HG02840 (cell line): ENCODE results near the gene TMEM222.
"Not testable (repeated sequence)": the region's sequence is repeated elsewhere in the genome, so short reads cannot be mapped to it uniquely, and the experiment has no call there.

Experiments
- ATAC-seq: cut with Tn5 transposase; IDR thresholded peaks from one replicate; pipeline ENCODE4 v1.9.1; 2021; ENCODE audit warnings: mild to moderate bottlenecking, moderate library complexity, moderate number of reproducible peaks; ENCODE audit not compliant: unreplicated experiment, low FRiP score

Gene TMEM222

DNA sequence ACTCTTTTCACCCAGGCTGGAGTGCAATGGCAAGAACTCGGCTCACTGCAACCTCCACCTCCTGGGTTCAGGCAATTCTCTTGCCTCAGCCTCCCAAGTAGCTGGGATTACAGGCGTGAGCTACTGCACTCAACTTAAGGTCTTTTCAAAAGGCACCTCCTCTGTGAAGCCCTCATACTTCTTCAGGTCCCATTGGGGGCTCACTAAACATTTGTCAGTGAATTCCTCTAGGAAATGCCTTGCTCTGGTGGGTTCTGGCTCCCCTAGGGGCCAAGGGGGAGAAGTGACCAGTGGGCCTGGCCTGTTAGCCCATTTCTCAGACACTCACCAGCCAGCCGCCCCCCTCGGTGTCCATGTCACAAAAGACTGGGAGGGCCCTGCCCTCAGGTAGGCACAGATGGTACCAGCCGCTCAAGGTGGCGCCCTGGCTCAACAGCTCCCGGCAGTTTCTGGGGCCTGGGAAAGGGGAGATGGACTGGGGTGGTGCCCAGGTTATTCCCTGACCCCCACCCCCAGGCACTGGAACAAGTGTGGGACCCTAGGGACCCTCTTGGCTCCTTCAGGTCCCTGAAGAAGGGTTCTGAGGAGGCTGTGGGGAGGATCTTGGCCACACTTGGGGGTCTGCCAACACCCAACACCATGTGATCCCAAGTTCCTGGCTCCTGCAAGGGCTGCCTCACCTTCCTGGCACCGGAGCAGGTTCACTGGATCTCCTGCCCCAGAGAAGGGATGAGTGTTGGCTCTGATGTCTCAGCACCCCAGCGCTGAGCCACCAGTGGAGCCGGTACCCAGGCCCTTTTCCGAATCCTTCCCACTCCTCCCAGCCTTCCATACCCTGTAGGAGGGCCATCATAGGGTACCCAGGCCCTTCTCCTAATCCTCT lies 51.1 kb downstream of the TMEM222 start:
- no peak for ATAC-seq

- no peak for ATAC-seq
Measured at GRCh38 chr1:27374362-27375086, 52.6 kb downstream of the TMEM222 start, which contains the start of gene FCN3. Gene FCN3 (minus strand): TSS chr1:27374824. CDS start chr1:27374818, 6 bp downstream.

DNA sequence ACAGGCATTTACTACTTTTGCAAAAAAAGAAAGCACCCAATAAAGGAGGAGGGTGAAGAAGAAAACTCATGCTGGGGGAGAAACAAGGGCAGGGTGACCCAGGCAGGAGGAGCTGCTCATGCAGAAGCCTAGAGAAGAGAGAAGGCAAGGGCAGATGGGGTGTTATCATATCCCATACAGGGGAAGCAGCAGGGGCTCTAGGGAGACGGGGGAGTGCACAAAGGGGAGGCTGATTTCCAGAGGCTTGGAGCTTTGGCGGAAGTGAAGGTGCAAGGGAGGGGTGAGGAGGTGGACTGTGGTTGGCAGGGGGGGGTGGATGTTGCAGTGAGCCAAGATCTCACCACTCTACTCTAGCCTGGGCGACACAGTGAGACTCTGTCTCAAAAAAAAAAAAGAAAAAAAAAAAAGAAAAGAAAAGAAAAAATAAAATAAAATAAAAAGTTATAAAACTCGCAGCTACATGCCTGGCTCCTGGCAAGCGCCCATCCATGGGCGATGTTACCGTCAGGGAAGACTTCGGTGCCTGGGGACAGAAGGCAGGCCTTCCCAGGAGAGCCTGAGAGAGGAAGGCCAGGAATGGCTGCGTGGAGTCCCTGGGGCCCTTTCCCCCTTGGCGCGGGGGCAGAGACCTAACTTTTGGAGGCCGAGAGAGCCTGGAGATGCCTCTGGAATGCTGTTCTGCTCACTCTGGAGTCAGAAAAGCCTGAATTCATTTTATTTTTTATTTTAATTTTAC lies 56.0 kb downstream of the TMEM222 start:
- ATAC-seq = no peak

GRCh38 chr1:27379564-27380122 lies 57.7 kb downstream of the TMEM222 start:
- ATAC-seq = no peak

GRCh38 chr1:27380224-27380623 lies 58.3 kb downstream of the TMEM222 start:
- no peak for ATAC-seq

DNA sequence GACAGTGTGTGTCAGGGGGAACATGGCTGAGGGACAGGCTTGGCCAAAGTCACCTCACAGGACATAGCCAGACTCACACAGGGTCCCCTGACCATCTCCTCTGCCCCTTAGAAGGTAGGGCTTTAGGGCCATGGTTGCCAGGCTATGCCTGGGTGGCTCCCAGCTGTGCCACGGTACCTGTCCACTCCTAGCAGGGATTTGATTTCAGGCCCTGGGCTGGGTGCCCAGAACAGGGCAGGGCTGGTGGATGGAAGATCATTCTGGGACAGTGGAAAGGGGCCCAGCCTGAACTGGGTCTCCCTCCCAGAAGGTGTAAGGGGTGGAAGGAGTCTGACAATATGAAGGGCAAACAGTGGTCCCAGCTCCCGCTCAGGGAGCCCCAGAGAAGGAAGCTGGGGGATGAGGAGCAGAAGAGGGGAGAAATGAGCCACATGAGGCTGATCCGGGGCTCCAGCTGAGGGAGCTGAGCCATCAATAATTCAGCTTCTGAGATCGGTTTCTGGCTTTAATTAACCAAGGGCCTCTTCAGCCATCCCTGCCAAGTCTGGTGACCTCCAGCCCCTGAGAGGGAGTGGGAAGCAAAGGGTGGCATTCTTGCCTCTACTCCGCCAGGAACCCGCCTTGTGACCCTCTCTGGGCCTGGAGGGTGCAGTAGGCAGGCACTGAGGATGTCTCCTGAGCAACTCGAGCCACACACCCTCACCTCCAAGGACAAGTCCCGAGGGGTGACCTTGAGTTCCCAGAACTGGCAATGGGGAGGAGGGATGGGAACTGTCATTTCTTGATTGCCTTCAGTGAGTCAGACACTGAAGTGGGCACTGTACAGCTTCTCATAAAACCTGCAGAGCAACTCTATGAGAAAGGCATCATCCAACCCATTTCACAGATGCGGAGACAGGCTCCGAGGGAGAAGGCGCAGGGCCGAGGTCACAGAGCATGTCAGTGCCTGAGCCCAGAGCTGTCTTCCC lies 59.1 kb downstream of the TMEM222 start:
- no peak for ATAC-seq

DNA sequence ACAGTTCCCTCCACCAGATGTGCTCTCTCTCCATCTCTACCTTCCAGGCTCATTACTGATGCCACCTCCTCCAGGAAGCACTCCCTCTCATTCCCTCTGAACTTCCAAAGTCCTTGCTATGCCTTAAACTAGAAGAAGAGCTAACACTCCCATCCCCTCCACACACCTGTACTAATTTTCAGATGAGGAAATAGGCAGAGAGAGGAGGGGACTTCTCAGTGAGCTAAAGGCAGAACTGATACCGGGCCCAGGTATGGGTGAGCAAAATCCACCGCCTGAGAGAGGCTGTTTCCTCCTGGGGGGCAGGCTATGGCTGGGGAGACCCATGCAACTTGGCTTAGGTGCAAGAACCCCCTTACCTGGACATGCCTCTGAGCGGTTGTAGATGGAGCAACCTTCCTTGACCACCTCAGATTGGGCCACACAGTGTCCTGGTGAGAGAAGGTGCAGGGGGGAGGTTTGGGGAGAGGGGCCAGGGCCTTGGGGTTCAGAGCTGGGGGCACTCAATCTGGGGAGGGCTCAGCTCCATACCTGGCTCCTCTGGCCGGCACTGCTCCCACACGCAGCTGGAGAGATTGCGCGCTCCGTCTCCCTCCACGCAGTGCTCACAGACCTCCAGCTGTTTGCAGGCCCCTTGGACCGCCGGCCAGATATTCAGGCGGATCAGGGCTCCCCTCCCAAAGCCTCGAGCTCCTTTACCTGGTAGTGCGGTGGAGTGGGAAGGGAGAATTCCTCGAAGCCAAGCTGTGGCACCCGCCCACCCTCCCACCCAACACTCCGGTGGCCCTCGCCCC lies 60.2 kb downstream of the TMEM222 start:
- ATAC-seq = no peak

- no peak for ATAC-seq
Measured at GRCh38 chr1:27383039-27383605, 61.2 kb downstream of the TMEM222 start, which contains the start of gene CD164L2. Gene CD164L2 (minus strand): TSS chr1:27383333. CDS start chr1:27383239, 94 bp downstream.

DNA sequence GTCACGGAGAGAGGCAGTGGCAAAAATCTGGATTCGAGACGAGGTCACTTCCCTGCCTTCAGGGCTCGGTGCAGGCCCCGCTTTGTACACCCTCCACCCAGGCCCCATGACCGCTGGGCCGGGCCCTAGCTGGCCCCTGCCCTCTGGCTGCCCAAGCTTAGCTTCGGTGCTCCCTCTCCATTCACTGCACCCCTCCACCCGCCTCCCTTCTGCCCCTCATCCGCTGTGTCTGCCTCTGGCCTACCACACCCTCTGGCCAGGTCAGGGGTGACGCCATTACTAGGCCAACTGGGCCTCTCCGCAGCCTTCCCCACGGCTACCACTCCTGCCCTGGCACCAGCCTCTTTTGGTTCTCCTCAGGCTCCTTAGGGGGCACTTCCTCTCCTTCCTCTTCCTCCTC lies 61.7 kb downstream of the TMEM222 start:
- ATAC-seq = no peak

DNA sequence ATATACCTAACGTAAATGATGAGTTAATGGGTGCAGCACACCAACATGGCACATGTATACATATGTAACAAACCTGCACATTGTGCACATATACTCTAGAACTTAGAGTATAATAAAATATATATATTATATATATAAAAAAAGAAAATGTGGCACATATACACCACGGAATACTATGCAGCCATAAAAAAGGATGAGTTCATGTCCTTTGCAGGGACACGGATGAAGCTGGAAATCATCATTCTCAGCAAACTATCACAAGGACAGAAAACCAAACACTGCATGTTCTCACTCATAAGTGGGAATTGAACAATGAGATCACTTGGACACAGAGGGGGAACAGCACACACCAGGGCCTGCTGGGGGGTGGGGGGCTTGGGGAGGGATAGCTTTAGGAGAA lies 62.8 kb downstream of the TMEM222 start:
- ATAC-seq = not testable (repeated sequence)
